GM12801 (cell line): ENCODE measurements around the gene CTNNA2.

Experiments used
- CTCF ChIP-seq: IDR thresholded peaks from one replicate; pipeline ENCODE4 v1.5.1; 2011; ENCODE audit warnings: control low read depth; ENCODE audit not compliant: insufficient read length; ENCODE audit errors: extremely low read depth

The CTNNA2 gene

DNA sequence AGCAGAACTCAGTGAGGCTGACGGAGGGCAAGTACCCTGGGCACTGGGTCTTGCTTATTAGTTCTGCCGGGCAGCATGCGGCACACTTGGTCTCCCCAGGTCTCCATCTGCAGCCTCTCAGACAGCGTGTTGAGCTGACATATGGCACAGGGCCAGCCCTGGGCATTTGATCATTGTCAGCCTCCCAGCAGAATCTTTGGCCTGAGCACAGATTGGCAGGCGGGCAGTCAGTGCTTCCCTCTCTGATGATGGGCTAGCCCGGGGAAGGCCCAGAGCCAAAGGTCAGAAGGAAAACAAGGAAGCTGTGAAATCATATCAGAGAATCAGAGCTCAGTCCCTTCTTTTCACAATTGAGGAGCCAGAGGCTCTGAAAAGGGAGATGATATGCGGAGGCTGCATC lies 941.8 kb downstream of the CTNNA2 start:
- no peak for TF ChIP-seq CTCF

- TF ChIP-seq CTCF = no peak
These were observed 946.2 kb downstream of the CTNNA2 start for GRCh38 chr2:80459028-80459427.

- no peak for TF ChIP-seq CTCF
These were observed 948.8 kb downstream of the CTNNA2 start for GRCh38 chr2:80461505-80462197.

DNA sequence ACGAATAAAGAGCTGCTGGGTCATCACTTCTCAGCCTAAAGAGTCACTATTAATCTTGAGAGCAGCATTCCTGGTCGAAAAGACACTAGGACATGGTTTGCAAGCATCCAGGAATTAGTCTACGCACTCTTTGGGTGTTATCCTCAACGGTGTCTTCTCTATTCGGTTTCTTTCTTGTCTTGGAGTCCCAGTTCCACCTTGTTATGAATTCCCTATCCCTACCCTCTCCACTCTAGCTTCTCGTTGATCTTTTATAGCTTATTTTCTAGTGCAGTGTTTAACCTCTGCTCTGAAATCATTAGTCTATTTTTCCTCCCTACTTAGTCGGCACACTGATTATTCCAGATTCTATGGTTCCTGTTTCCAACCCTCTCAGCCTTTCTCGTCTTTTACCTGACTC lies 949.8 kb downstream of the CTNNA2 start:
- no peak for TF ChIP-seq CTCF

- TF ChIP-seq CTCF = no peak
These were observed 951.4 kb downstream of the CTNNA2 start for GRCh38 chr2:80464275-80464674.

GRCh38 chr2:80467262-80467811 lies 954.5 kb downstream of the CTNNA2 start:
- TF ChIP-seq CTCF = no peak

GRCh38 chr2:80469428-80469827 lies 956.6 kb downstream of the CTNNA2 start:
- no peak for TF ChIP-seq CTCF
